OCI-LY1 (cell line): ENCODE measurements around the gene EFNA2.

ENCODE experiments used
- H2AFZ ChIP-seq: fragments of 200-600 bp; sonication (generic), shearing (Covaris generic); 2 replicates; pipeline ENCODE4 v1.6.0; 2014; ENCODE audit warnings: antibody characterized with exemption, mild to moderate bottlenecking, low read length
- H3F3A ChIP-seq: fragments of 200-600 bp; sonication (generic), shearing (Covaris generic); 2 replicates; pipeline ENCODE4 v1.6.0; 2014; ENCODE audit warnings: mild to moderate bottlenecking, antibody characterized with exemption, low read length, moderate library complexity; ENCODE audit not compliant: insufficient read depth
- H3K27ac ChIP-seq: fragments of 200-600 bp; sonication (generic); 2 replicates; pipeline ENCODE4 v1.5.1; 2014; ENCODE audit warnings: low read length, mixed run types, mild to moderate bottlenecking, low read depth; ENCODE audit not compliant: poor library complexity, severe bottlenecking
- H3K27me3 ChIP-seq: fragments of 200-600 bp; sonication (generic); 2 replicates; pipeline ENCODE4 v1.6.0; 2014; ENCODE audit warnings: antibody characterized with exemption, mild to moderate bottlenecking, low read length, moderate library complexity; ENCODE audit not compliant: insufficient read depth
- H3K36me3 ChIP-seq: fragments of 200-600 bp; sonication (generic); 2 replicates; pipeline ENCODE4 v1.6.1; 2014; ENCODE audit warnings: mild to moderate bottlenecking, antibody characterized with exemption, low read length, moderate library complexity, mixed read lengths; ENCODE audit not compliant: insufficient read depth
- H3K4me1 ChIP-seq: fragments of 200-600 bp; sonication (generic); 2 replicates; pipeline ENCODE4 v1.5.1; 2014; ENCODE audit warnings: mild to moderate bottlenecking, low read length, moderate library complexity; ENCODE audit not compliant: insufficient read depth, severe bottlenecking
- H3K4me2 ChIP-seq: fragments of 200-600 bp; sonication (generic), shearing (Covaris generic); 2 replicates; pipeline ENCODE4 v1.6.1; 2014; ENCODE audit warnings: low read length
- H3K4me3 ChIP-seq: fragments of 200-600 bp; sonication (generic); 2 replicates; pipeline ENCODE4 v1.5.1; 2014; ENCODE audit warnings: low read length, low read depth, mild to moderate bottlenecking, mixed read lengths; ENCODE audit not compliant: poor library complexity, severe bottlenecking
- H3K79me2 ChIP-seq: fragments of 200-600 bp; shearing (Covaris generic); 2 replicates; pipeline ENCODE4 v1.6.1; 2016; ENCODE audit warnings: mixed run types, low read length, mixed read lengths; ENCODE audit not compliant: insufficient read depth
- H3K9ac ChIP-seq: fragments of 200-600 bp; sonication (generic), shearing (Covaris generic); 2 replicates; pipeline ENCODE4 v1.6.1; 2014; ENCODE audit warnings: mild to moderate bottlenecking, low read length, mixed read lengths
- H3K9me2 ChIP-seq: fragments of 200-600 bp; sonication (generic), shearing (Covaris generic); 2 replicates; pipeline ENCODE4 v1.6.1; 2014; ENCODE audit warnings: low read depth, mild to moderate bottlenecking, low read length, mixed read lengths
- H3K9me3 ChIP-seq: fragments of 200-600 bp; shearing (Covaris generic); 2 replicates; pipeline ENCODE4 v1.6.1; 2014; ENCODE audit warnings: low read length, mixed read lengths
- H4K20me1 ChIP-seq: fragments of 200-600 bp; sonication (generic), shearing (Covaris generic); 2 replicates; pipeline ENCODE4 v1.6.0; 2016; ENCODE audit warnings: mild to moderate bottlenecking, low read length; ENCODE audit not compliant: insufficient read depth
- EZH2 ChIP-seq: fragments of 200-600 bp; sonication (generic), shearing (Covaris generic); IDR thresholded peaks from 2 replicates; pipeline ENCODE4 v1.8.0; 2017; ENCODE audit warnings: borderline replicate concordance, mixed run types, mild to moderate bottlenecking, antibody characterized with exemption, low read length, moderate library complexity, mixed read lengths
- TF ChIP-seq, protein P1 (sequence below): fragments of 200-600 bp; sonication (generic), shearing (Covaris generic); IDR thresholded peaks from 2 replicates; pipeline ENCODE4 v1.5.1; 2017; ENCODE audit warnings: mild to moderate bottlenecking, antibody characterized with exemption, low read length, moderate library complexity, mixed read lengths

Gene EFNA2

DNA sequence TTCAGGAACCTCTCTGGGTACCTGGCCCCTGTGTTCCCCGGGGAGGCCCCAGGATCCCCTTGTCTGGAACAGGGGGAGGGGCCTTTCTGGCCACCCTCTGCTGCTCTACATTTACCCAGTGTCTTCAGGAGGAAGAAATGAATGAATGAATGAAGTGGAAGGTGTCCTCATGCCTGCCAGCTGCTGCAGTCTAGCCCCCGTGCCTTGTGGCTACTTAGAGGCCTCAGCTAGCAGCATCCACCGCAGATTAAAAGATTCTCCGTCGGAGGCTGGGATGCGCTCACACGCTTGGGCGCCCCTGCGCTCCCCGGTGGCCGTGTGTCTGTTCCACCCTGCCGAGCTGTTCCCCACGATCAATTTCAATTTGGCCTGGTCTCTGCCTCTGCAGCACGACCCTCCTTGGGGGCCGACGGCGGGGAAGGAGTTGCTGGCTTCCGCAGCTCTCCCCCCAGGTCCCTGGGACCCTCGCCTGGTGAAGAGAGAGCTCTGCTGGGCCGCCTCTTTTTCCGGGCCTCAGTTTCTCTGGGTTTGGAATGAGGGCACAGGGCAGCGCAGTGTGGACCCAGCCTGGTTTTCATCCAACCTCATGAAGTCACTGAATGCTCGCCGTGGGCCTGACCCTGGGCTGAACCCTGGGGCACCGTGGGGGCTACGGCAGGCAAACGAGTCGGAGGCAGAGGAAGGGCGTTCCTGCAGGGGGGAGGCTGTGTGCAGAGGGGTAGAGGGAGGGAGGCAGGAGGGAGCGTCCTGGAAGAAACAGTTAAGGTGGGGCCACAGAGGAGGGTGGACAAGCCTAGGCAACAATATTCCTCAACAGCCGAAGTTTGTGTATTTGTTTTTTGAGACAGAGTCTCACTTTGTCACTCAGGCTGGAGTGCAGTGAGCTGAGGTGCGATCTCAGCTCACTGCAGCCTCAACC, 28.3 kb downstream of the EFNA2 start:
- Histone ChIP-seq H3F3A (no peaks in the 10 kb centered on the region), H2AFZ (no peak overlapping the region), H3K4me2 (no peak overlapping the region), H3K36me3 (no peaks in the 10 kb centered on the region), H3K27ac (no peak overlapping the region), H3K4me1 (no peaks in the 10 kb centered on the region), H3K9me2 (no peaks in the 10 kb centered on the region), H3K79me2 (no peaks in the 10 kb centered on the region), H3K4me3 (no peak overlapping the region), H4K20me1 (no peaks in the 10 kb centered on the region), H3K9ac (no peak overlapping the region), H3K9me3 (no peaks in the 10 kb centered on the region), H3K27me3 (peaks cover 11% of the 10 kb centered on the region; the same call in 1 of the 2 replicates)
- TF ChIP-seq EZH2: no peak

DNA sequence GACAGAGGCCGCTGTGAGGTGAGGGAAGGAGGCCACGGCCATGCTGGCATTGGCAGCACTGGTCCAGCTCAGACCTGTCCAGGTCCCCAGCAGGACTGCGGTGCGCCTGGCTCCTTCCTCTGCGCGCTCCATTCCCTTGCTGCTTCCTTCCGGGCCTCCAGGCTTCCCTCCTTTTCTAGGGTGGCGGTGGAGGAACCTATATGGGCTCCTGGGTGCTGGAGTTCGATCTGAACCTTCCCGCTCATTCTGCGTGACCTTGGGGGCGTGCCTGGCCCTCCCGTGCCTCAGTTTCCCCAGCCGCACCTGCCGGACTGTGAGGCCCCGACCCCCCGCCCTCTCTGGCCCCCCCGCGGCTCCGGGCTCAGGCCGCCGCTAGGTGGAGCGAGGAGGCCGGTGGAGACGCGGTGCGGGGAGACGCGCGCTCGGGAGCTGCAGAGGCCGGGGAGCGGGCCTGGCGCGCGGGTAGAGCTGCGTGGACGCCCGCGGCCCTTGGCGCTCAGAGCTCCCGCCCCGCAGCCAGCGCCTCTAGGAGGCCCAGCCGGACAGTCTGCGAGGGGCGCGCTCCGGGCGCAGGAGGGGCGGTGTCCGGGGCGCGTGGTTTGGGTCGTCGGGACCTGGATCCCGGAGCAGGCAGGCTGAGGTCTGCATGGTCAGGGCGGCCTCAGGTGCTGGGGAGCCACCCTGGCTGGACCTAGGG, 29.9 kb downstream of the EFNA2 start:
- Histone ChIP-seq H3K4me1 (no peaks in the 10 kb centered on the region), H3K9me3 (no peaks in the 10 kb centered on the region), H3K4me3 (no peak overlapping the region), H3K79me2 (no peaks in the 10 kb centered on the region), H3K27me3 (peaks cover 11% of the 10 kb centered on the region; the same call in 1 of the 2 replicates), H3F3A (no peaks in the 10 kb centered on the region), H2AFZ (no peak overlapping the region), H3K9ac (no peak overlapping the region), H3K4me2 (no peak overlapping the region; the same call in 1 of the 2 replicates), H3K36me3 (no peaks in the 10 kb centered on the region), H3K27ac (no peak overlapping the region), H3K9me2 (no peaks in the 10 kb centered on the region), H4K20me1 (no peaks in the 10 kb centered on the region)
- no peak for TF ChIP-seq EZH2
- TF ChIP-seq, protein P1, sequence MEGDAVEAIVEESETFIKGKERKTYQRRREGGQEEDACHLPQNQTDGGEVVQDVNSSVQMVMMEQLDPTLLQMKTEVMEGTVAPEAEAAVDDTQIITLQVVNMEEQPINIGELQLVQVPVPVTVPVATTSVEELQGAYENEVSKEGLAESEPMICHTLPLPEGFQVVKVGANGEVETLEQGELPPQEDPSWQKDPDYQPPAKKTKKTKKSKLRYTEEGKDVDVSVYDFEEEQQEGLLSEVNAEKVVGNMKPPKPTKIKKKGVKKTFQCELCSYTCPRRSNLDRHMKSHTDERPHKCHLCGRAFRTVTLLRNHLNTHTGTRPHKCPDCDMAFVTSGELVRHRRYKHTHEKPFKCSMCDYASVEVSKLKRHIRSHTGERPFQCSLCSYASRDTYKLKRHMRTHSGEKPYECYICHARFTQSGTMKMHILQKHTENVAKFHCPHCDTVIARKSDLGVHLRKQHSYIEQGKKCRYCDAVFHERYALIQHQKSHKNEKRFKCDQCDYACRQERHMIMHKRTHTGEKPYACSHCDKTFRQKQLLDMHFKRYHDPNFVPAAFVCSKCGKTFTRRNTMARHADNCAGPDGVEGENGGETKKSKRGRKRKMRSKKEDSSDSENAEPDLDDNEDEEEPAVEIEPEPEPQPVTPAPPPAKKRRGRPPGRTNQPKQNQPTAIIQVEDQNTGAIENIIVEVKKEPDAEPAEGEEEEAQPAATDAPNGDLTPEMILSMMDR: peak; percentile 75

DNA sequence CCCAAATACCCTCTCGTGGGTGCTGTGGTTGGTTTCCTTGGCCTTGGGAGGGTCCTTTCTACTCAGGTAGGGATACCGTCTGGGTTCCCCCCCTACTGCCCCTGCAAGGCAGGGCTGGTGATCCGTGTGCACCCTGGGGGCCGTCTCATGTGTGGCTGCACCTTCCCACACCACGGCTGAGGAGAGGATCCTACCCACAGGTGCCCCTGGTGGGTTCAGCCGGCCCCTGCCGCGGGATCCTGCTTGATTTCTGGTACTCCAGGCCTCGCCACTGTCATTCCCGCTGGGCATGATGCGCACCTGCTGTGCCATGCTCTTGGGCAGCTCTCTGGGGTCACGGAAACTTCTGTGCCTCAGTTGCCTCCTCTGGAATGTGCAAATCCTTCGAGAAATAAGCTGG, 30.8 kb downstream of the EFNA2 start:
- no peak overlapping the region for H2AFZ ChIP-seq
- H3K9ac ChIP-seq: no peak overlapping the region

More for the DNA sequence above, 30.8 kb downstream of the EFNA2 start:
- Histone ChIP-seq H3K4me2 (no peak overlapping the region), H3K4me1 (no peaks in the 10 kb centered on the region), H3K4me3 (no peak overlapping the region), H3K36me3 (no peaks in the 10 kb centered on the region), H3K79me2 (no peaks in the 10 kb centered on the region), H3K27me3 (peaks cover 11% of the 10 kb centered on the region; the same call in 1 of the 2 replicates), H4K20me1 (no peaks in the 10 kb centered on the region), H3F3A (no peaks in the 10 kb centered on the region), H3K9me3 (no peaks in the 10 kb centered on the region), H3K9me2 (no peaks in the 10 kb centered on the region), H3K27ac (no peak overlapping the region)
- TF ChIP-seq, protein P1: no peak
- TF ChIP-seq EZH2: no peak
